ENCODE measurements around the gene COMMD3. TPM values are rescaled to one million over a fixed set of nuclear protein-coding genes. Genes with fewer than 3 reads are reported as not detected.

COMMD3 gene
- total and polyA plus RNA-seq, 2 donors (not counting 1 experiment from before 2014, with no cell fraction given) = 46.0 to 74.3 TPM

- ChIA-PET POLR2A (no interaction called here), CTCF (interaction anchor here (0.6 kb wide), 1 partner anchor 32 kb away, joined by 3 read pairs; no protein-coding TSS in a partner anchor)
- 100% methylated on average over 4 of the region's 5 CpGs for WGBS (ENCODE audit: insufficient coverage)
Observed at GRCh38 chr10:22351131-22351703, 35.0 kb downstream of the COMMD3 start.

More at GRCh38 chr10:22351131-22351703, 35.0 kb downstream of the COMMD3 start:
- DNase-seq = no peak
- no peak overlapping the region for H3K27ac Mint-ChIP-seq
- H4K20me1 ChIP-seq (ENCODE audit: control insufficient read depth, insufficient read depth, low read length, poor library complexity, severe bottlenecking) = no peaks in the 10 kb centered on the region
- H3K79me2 ChIP-seq (ENCODE audit: control insufficient read depth, insufficient read depth, low read length) = no peaks in the 10 kb centered on the region
- TF ChIP-seq CTCF (IDR thresholded peaks at IDR 0.05) (no peak), EZH2 (IDR thresholded peaks at IDR 0.05; ENCODE audit: borderline replicate concordance, insufficient read depth, low read depth, low read length, poor library complexity, severe bottlenecking) (no peak)
- no peak overlapping the region for H3K27ac ChIP-seq (ENCODE audit: low read length in 2 of 2)
- no peaks in the 10 kb centered on the region for H3K36me3 ChIP-seq (replicated peaks in 1 of 2; ENCODE audit: control extremely low read depth in 1 of 2, control insufficient read depth in 1 of 2, extremely low read depth in 1 of 2, insufficient read depth in 2 of 2, low read length in 1 of 2)
- ATAC-seq (ENCODE audit: low read depth) = no peak
- no peaks in the 10 kb centered on the region for H3K4me1 ChIP-seq (ENCODE audit: control insufficient read depth in 2 of 2, insufficient read depth in 2 of 2, low read length in 2 of 2)
- peaks cover 16% of the 10 kb centered on the region for H3K27me3 Mint-ChIP-seq
- no peak overlapping the region for H2AFZ ChIP-seq (ENCODE audit: insufficient read depth, low read depth, low read length, poor library complexity, severe bottlenecking)
- peaks cover 1% of the 10 kb centered on the region for H3K4me1 Mint-ChIP-seq
- intact Hi-C loops (cut with micrococcal nuclease) = no loop called here
- H3K9me3 Mint-ChIP-seq (ENCODE audit: insufficient read depth) = no peaks in the 10 kb centered on the region
- H3K4me2 ChIP-seq (replicated peaks; ENCODE audit: low read depth, low read length, poor library complexity, severe bottlenecking) = no peak overlapping the region
- peaks cover 5 to 14% (median 8%) of the 10 kb centered on the region in 4 experiments for H3K27me3 ChIP-seq (replicated peaks in 1 of 4; ENCODE audit: control extremely low read depth in 1 of 4, control insufficient read depth in 3 of 4, insufficient read depth in 4 of 4, low read length in 3 of 4)
- peaks cover 0 to 5% (median 0%) of the 10 kb centered on the region in 3 donors for H3K9me3 ChIP-seq (ENCODE audit: control extremely low read depth in 1 of 3, control insufficient read depth in 2 of 3, insufficient read depth in 1 of 3, low read length in 2 of 3)
- no peak overlapping the region for H3K9ac ChIP-seq (ENCODE audit: low read length)
- no peak overlapping the region for H3K4me3 Mint-ChIP-seq
- no peak overlapping the region for H3K4me3 ChIP-seq (ENCODE audit: control extremely low read depth in 1 of 5, extremely low read depth in 1 of 5, insufficient read depth in 1 of 5, low read depth in 2 of 5, low read length in 4 of 5)

All from B cell (primary cell).